Islet of Langerhans (tissue), 1 donor: ENCODE results near the gene SPTLC3.

Experiments
- FAIRE-seq: peaks from one replicate; lab custom pipeline; 2011; peaks lifted over from hg19 to GRCh38; lab: Jason Lieb, UNC

SPTLC3 gene

GRCh38 chr20:12984863-12985262 lies 23.9 kb upstream of the SPTLC3 start:
- no peak for FAIRE-seq

GRCh38 chr20:12987261-12987660 lies 21.5 kb upstream of the SPTLC3 start:
- no peak for FAIRE-seq

GRCh38 chr20:12989586-12990115 lies 19.1 kb upstream of the SPTLC3 start:
- FAIRE-seq: no peak

- FAIRE-seq: no peak
These were observed 11.6 kb upstream of the SPTLC3 start for GRCh38 chr20:12997128-12997655.

GRCh38 chr20:12998046-12998445 lies 10.7 kb upstream of the SPTLC3 start:
- no peak for FAIRE-seq

- no peak for FAIRE-seq
These were observed 9.6 kb upstream of the SPTLC3 start for GRCh38 chr20:12999201-12999600.

DNA sequence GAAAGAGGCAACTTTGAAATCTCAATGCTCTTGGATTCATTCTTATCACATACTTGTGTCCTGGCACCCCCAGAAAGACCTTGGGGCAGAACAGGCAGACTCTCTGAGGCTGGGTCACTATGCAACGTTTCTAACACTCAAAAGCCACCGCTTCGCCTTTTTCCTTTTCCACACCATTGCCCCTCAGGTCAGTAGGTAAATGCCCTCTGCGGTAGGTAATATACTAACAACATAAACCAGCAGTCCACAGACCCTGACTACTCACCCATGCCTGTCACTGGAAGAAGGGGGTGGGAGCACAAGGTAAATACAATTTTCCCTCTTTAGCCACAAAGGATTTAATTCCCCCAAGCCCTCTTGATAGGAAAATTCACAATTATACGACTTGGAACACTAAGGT lies 6.5 kb upstream of the SPTLC3 start:
- no peak for FAIRE-seq

- FAIRE-seq: no peak
These were observed 1.9 kb upstream of the SPTLC3 start for GRCh38 chr20:13006825-13007224.

DNA sequence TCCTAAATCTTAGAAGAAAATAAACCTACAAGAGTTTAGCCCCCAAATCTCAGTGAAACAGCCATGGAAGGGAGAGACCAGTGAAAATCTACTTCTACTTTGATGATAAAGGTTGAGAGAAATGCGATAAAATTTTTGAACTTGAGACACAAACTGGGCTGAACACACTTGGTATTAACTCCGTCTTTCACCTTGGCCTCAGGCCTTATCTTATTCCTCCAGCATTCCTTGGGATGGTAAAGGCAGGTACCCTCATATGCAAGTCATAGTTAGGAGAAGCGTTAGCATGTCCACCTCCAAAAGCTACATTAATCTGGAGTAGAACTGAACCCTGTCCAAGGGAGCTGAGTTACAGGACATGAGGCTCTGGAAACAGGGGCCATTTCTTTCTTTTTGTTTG lies 1.2 kb upstream of the SPTLC3 start:
- no peak for FAIRE-seq

GRCh38 chr20:13009682-13010406 lies 1.1 kb downstream of the SPTLC3 start:
- FAIRE-seq: peak; percentile 90

GRCh38 chr20:13012886-13013285 lies 4.1 kb downstream of the SPTLC3 start:
- FAIRE-seq: no peak

DNA sequence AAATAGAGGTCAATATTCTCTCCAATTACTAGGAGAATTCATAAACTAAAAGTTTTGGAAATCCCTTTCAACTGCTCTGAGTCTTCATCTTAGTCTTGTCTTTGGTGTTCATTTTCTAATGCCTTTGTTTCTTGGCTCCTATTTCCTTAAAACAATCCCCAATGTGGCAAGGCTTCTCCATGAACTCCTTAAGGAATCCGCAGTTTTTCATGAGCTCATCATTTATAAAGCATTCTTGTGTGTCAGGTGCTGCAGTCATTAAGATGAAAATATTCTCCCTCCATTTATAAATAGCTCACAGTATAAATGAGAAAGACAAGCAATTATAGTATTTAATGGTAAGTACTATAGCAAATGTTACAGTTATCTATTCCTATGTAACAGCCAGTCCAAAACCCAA lies 4.6 kb downstream of the SPTLC3 start:
- no peak for FAIRE-seq

DNA sequence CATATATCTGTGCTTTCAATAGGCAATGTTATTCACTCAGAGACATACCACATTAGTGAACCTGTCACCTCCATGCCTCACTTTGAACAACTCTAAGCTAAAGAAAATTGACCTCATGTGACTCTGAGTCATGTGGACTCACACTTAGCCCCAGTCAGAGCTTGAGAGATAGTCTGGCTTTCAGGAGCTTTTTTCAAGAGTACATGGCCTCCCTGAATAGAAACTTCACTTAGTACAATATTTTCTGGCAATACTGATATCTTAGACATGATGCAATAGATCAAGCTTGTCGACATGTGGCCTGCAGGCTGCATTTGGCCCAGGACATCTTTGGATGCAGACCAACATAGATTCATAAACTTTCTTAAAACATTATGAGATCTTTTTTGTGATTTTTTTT lies 8.5 kb downstream of the SPTLC3 start:
- no peak for FAIRE-seq

DNA sequence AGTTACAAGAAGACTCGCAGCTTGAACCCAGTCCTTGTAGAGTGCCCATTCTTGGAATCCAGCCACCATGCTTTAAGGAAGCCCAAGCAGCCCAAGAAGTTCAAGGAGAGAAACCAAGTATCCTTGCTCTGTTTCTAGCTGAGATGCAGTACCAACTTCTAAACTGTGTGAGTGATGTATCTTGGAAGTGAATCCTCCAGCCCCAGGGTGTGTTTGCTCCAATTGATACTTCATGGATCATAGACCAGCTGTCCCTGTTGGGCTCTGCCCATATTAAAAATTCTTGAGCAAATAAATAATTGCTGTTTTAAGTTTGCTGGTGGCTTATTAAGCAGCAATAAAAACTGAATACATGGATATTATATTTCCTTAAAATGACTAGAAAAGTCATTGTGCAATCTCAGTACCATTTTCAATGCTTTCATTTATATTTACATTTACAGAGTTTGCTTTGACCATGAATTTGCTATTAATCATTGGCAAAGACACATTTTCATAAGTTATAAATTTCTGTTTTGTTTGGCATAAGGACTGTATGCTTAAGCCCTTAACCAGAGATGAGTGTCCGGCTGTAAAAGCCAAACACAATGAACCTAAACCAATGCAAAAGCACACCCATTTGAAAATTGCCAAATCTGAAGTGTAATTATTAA lies 9.2 kb downstream of the SPTLC3 start:
- peak; percentile 43 for FAIRE-seq

- FAIRE-seq: no peak
These were observed 12.6 kb downstream of the SPTLC3 start for GRCh38 chr20:13021205-13021970.

DNA sequence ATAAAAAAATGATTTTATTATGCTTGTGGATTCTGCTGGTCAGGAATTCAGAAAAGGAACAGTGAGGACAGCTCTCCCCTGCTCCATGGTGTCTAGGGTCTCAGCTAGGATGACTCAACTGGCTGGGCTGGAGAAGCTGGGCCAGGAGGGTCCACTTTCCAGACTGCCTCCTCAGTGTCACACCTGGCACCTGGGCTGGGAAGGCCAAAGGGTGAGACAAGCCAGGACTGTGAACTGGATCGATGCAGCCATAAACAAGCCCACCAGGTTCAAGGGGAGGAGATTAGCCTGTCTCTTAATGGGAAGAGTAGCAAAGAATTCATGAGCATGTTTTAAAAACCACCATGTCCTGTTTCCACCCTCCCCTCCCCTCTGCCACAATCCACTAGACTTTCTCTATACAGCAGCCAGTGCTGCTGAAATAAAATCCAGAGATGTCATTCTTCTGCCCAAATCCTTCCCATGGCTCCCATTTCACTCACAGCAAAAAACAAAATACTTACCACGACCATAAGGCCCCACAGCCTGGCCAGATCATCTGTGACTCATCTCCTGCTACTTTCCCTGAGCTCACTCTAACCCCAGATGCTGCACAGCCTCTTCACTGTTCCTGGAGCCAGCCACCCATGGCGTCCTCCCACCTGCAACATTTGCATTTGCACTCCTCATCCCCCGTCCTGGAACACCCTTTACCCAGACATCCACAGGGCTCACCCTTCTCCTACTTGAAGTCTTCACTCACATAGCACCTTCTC lies 13.8 kb downstream of the SPTLC3 start:
- FAIRE-seq: no peak

- no peak for FAIRE-seq
These were observed 15.8 kb downstream of the SPTLC3 start for GRCh38 chr20:13024596-13024995.

- FAIRE-seq: no peak
These were observed 16.4 kb downstream of the SPTLC3 start for GRCh38 chr20:13025181-13025580.

- no peak for FAIRE-seq
These were observed 19.2 kb downstream of the SPTLC3 start for GRCh38 chr20:13028001-13028400.

DNA sequence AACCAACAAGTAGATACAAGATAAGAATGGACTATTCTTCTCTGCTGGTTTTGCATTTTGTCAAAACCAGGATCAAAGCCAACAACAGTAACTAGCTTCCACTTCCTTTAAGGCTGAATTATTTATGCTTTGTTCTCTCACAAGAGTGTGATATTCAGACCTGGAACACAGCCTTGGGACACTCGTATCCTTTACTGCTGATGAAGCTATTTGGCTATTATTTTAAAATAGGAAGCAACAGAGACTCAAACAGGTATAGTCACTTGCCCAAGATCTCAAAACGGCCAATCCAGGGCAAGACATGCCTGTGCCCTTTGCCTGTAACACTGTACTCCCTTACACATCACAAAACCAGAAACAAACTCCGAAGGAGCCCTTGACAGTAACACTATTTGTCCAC lies 19.9 kb downstream of the SPTLC3 start:
- no peak for FAIRE-seq

- FAIRE-seq: no peak
These were observed 21.1 kb downstream of the SPTLC3 start for GRCh38 chr20:13029687-13030375.
